CD8-positive, alpha-beta memory T cell (primary cell): Measurements from ENCODE around the gene CSNK1D. TPM values are rescaled to one million over a fixed set of nuclear protein-coding genes. Genes with fewer than 3 reads are reported as not detected.
A peak's percentile ranks its signal among the peaks of the same experiment; 100 is the strongest.

Experiments used
- CTCF ChIA-PET: fragments of 350-600 bp; sonication (Branson Sonifier 250); formaldehyde crosslinking; loops from one replicate; lab custom pipeline; 2021; ENCODE audit warnings: antibody characterized with exemption; lab: Charles Lee
- POLR2A ChIA-PET: fragments of 350-600 bp; sonication (Branson Sonifier 250); formaldehyde crosslinking; loops from one replicate; lab custom pipeline; 2021; ENCODE audit warnings: antibody characterized with exemption; lab: Charles Lee
- DNase-seq, 5 donors: peaks; one replicate each; pipeline versions ENCODE4 v3.0.0 to v3.0.0-alpha.2; 2020 to 2022; ENCODE audit warnings: mixed read lengths in 1 of 5
- H3K27ac ChIP-seq: one replicate; pipeline ENCODE4 v1.7.0; 2013; ENCODE audit warnings: low read depth, mild to moderate bottlenecking, low read length, moderate library complexity
- H3K27me3 ChIP-seq: 2 replicates; pipeline ENCODE4 v1.7.0; 2013; ENCODE audit warnings: low read length, mild to moderate bottlenecking; ENCODE audit not compliant: insufficient read depth, poor library complexity, severe bottlenecking
- H3K36me3 ChIP-seq: 2 replicates; pipeline ENCODE4 v1.7.0; 2013; ENCODE audit warnings: mild to moderate bottlenecking, low read length, moderate library complexity; ENCODE audit not compliant: insufficient read depth
- H3K4me1 ChIP-seq: 2 replicates; pipeline ENCODE4 v1.7.0; 2013; ENCODE audit warnings: mild to moderate bottlenecking, low read length, moderate library complexity; ENCODE audit not compliant: insufficient read depth
- H3K4me3 ChIP-seq: 2 replicates; pipeline ENCODE4 v1.7.0; 2013; ENCODE audit warnings: mild to moderate bottlenecking, low read length
- H3K9me3 ChIP-seq: 2 replicates; pipeline ENCODE4 v1.7.0; 2013; ENCODE audit warnings: mild to moderate bottlenecking, low read length
- H3K27ac Mint-ChIP-seq, 8 donors: one replicate each; pipeline ENCODE4 v1.8.0; 2020 to 2021; ENCODE audit warnings: mixed read lengths in 8 of 8, mild to moderate bottlenecking in 6 of 8, inconsistent platforms in 3 of 8, moderate library complexity in 3 of 8
- H3K27me3 Mint-ChIP-seq, 2 donors: one replicate each; pipeline ENCODE4 v1.8.0; 2020 to 2021; ENCODE audit warnings: mixed read lengths in 2 of 2, mild to moderate bottlenecking in 1 of 2, moderate library complexity in 1 of 2
- H3K36me3 Mint-ChIP-seq, 3 donors: one replicate each; pipeline ENCODE4 v1.8.0; 2020 to 2021; ENCODE audit warnings: mixed read lengths in 3 of 3, inconsistent platforms in 1 of 3, mild to moderate bottlenecking in 1 of 3
- H3K4me1 Mint-ChIP-seq, 3 donors: one replicate each; pipeline ENCODE4 v1.8.0; 2020 to 2021; ENCODE audit warnings: mixed read lengths in 3 of 3, inconsistent platforms in 1 of 3, mild to moderate bottlenecking in 1 of 3
- H3K4me3 Mint-ChIP-seq, 7 donors: one replicate each; pipeline ENCODE4 v1.8.0; 2020 to 2021; ENCODE audit warnings: mixed read lengths in 7 of 7, mild to moderate bottlenecking in 6 of 7, moderate library complexity in 4 of 7, inconsistent platforms in 2 of 7
- H3K9me3 Mint-ChIP-seq, 5 donors: one replicate each; pipeline ENCODE4 v1.8.0; 2020 to 2022; ENCODE audit warnings: mixed read lengths in 5 of 5, mild to moderate bottlenecking in 3 of 5, moderate library complexity in 2 of 5, inconsistent platforms in 1 of 5
- polyA plus RNA-seq: library from polyadenylated mRNA; unstranded; fragments of 300-500 nt; fragmentation: Illumina TruSeq; gene quantifications from one replicate; pipeline ENCODE4 v1.2.3, GENCODE V29; 2021
- total RNA-seq, 2 experiments: library from RNA; stranded (reverse); gene quantifications; one replicate each; pipeline ENCODE4 v1.2.3, GENCODE V29; 2021

The CSNK1D gene
- total and polyA plus RNA-seq, 3 experiments from 2014 or later = 74.6 to 141 (median 129) TPM

- POLR2A ChIA-PET = interaction anchor here (3.1 to 5.4 kb wide), 2 partner anchors 9 to 15 kb away, joined by 10 to 37 read pairs; partner anchors contain the start of gene CD7
- H3K9me3 Mint-ChIP-seq = no peaks in the 10 kb centered on the region
- no peaks in the 10 kb centered on the region for H3K36me3 ChIP-seq
- CTCF ChIA-PET = interaction anchor here (0.7 to 9.3 kb wide), 13 partner anchors 8 to 192 kb away, joined by 3 to 127 read pairs (median 6); partner anchors contain the start of genes CD7 and SECTM1
- peak overlapping the region in 6 of 8 donors; percentile 54 to 100 (median 99) for H3K27ac Mint-ChIP-seq
- DNase-seq = no peak
- H3K27me3 ChIP-seq = no peaks in the 10 kb centered on the region
- peaks cover 88% of the 10 kb centered on the region for H3K4me1 ChIP-seq
- H3K27ac ChIP-seq = peak overlapping the region; percentile 58
- H3K27me3 Mint-ChIP-seq = peaks cover 0 to 9% of the 10 kb centered on the region in 2 donors
- peaks cover 71 to 96% (median 80%) of the 10 kb centered on the region in 3 donors for H3K4me1 Mint-ChIP-seq
- peak overlapping the region; percentile 59 for H3K4me3 ChIP-seq
- H3K36me3 Mint-ChIP-seq = peaks cover 0 to 9% (median 0%) of the 10 kb centered on the region in 3 donors
- H3K4me3 Mint-ChIP-seq = peak overlapping the region in 6 of 7 donors; percentile 29 to 93 (median 82)
- no peaks in the 10 kb centered on the region for H3K9me3 ChIP-seq
Observed at GRCh38 chr17:82301300-82301915, 27.9 kb upstream of the CSNK1D start.

GRCh38 chr17:82300707-82301270 lies 27.3 kb upstream of the CSNK1D start:
- POLR2A ChIA-PET = interaction anchor here (0.7 to 5.4 kb wide), 3 partner anchors 8 to 100 kb away, joined by 3 to 37 read pairs (median 10); partner anchors contain the start of gene CD7
- no peak overlapping the region for H3K27ac ChIP-seq
- Mint-ChIP-seq H3K4me3 (peak overlapping the region; percentile 41 to 80 (median 50)), H3K36me3 (peaks cover 0 to 9% (median 0%) of the 10 kb centered on the region in 3 donors), H3K9me3 (no peaks in the 10 kb centered on the region), H3K4me1 (peaks cover 68 to 92% (median 75%) of the 10 kb centered on the region in 3 donors), H3K27me3 (peaks cover 0 to 9% of the 10 kb centered on the region in 2 donors), H3K27ac (peak overlapping the region; percentile 50 to 100 (median 99))
- no peaks in the 10 kb centered on the region for H3K27me3 ChIP-seq
- peak; percentile 47 to 76 (median 59) for DNase-seq
- H3K4me1 ChIP-seq = peaks cover 90% of the 10 kb centered on the region
- CTCF ChIA-PET = interaction anchor here (0.7 to 9.3 kb wide), 17 partner anchors 9 to 193 kb away, joined by 3 to 127 read pairs (median 4); partner anchors contain the start of genes CD7 and SECTM1
- H3K9me3 ChIP-seq = no peaks in the 10 kb centered on the region
- H3K36me3 ChIP-seq = no peaks in the 10 kb centered on the region
- H3K4me3 ChIP-seq = no peak overlapping the region

GRCh38 chr17:82300228-82300627 lies 26.7 kb upstream of the CSNK1D start:
- H3K27me3 Mint-ChIP-seq = peaks cover 0 to 9% of the 10 kb centered on the region in 2 donors

GRCh38 chr17:82299452-82299851 lies 26.0 kb upstream of the CSNK1D start:
- DNase-seq = peak in 1 of 5 donors; percentile 64
- POLR2A ChIA-PET = interaction anchor here (0.7 to 5.4 kb wide), 3 partner anchors 17 to 26 kb away, joined by 3 to 37 read pairs (median 7); partner anchors contain the start of genes CD7 and CSNK1D
- Histone ChIP-seq H3K27ac (peak overlapping the region; percentile 95), H3K27me3 (no peaks in the 10 kb centered on the region), H3K36me3 (no peaks in the 10 kb centered on the region), H3K9me3 (no peaks in the 10 kb centered on the region), H3K4me3 (no peak overlapping the region), H3K4me1 (peaks cover 76% of the 10 kb centered on the region)
- H3K27me3 Mint-ChIP-seq = peaks cover 0 to 9% of the 10 kb centered on the region in 2 donors
- H3K36me3 Mint-ChIP-seq = peaks cover 0 to 9% (median 0%) of the 10 kb centered on the region in 3 donors
- CTCF ChIA-PET = interaction anchor here (1.0 to 9.3 kb wide), 8 partner anchors 15 to 98 kb away, joined by 3 to 127 read pairs (median 8); partner anchors contain the start of gene CD7
- no peaks in the 10 kb centered on the region for H3K9me3 Mint-ChIP-seq
- peaks cover 64 to 89% (median 80%) of the 10 kb centered on the region in 3 donors for H3K4me1 Mint-ChIP-seq
- peak overlapping the region in 4 of 7 donors; percentile 44 to 66 (median 54) for H3K4me3 Mint-ChIP-seq
- H3K27ac Mint-ChIP-seq = peak overlapping the region; percentile 97 to 100 (median 100)

More at GRCh38 chr17:82300228-82300627, 26.7 kb upstream of the CSNK1D start:
- CTCF ChIA-PET = interaction anchor here (1.0 to 9.3 kb wide), 15 partner anchors 8 to 99 kb away, joined by 3 to 127 read pairs (median 5); partner anchors contain the start of genes CD7 and SECTM1
- Histone ChIP-seq H3K36me3 (no peaks in the 10 kb centered on the region), H3K4me1 (peaks cover 84% of the 10 kb centered on the region), H3K4me3 (no peak overlapping the region), H3K9me3 (no peaks in the 10 kb centered on the region), H3K27ac (no peak overlapping the region), H3K27me3 (no peaks in the 10 kb centered on the region)
- POLR2A ChIA-PET = interaction anchor here (0.7 to 5.4 kb wide), 4 partner anchors 8 to 99 kb away, joined by 3 to 37 read pairs (median 6); partner anchors contain the start of gene CD7
- Mint-ChIP-seq H3K27ac (peak overlapping the region; percentile 95 to 100 (median 100)), H3K36me3 (peaks cover 0 to 9% (median 0%) of the 10 kb centered on the region in 3 donors), H3K4me1 (peaks cover 66 to 92% (median 74%) of the 10 kb centered on the region in 3 donors), H3K9me3 (no peaks in the 10 kb centered on the region), H3K4me3 (peak overlapping the region; percentile 32 to 80 (median 52))
- DNase-seq = no peak

GRCh38 chr17:82298538-82299421 lies 25.3 kb upstream of the CSNK1D start:
- DNase-seq = peak in 1 of 5 donors; percentile 59
- POLR2A ChIA-PET = interaction anchor here (1.0 to 5.4 kb wide), 6 partner anchors 15 to 98 kb away, joined by 4 to 37 read pairs (median 6); partner anchors contain the start of genes CD7, CSNK1D and SLC16A3
- peaks cover 70% of the 10 kb centered on the region for H3K4me1 ChIP-seq
- H3K27ac Mint-ChIP-seq = peak overlapping the region; percentile 100
- peaks cover 67 to 93% (median 85%) of the 10 kb centered on the region in 3 donors for H3K4me1 Mint-ChIP-seq
- CTCF ChIA-PET = interaction anchor here (0.9 to 9.3 kb wide), 15 partner anchors 11 to 268 kb away, joined by 3 to 127 read pairs (median 4); partner anchors contain the start of genes CD7 and CSNK1D
- H3K27ac ChIP-seq = peak overlapping the region; percentile 95
- H3K27me3 ChIP-seq = no peaks in the 10 kb centered on the region
- H3K9me3 ChIP-seq = no peaks in the 10 kb centered on the region
- H3K4me3 ChIP-seq = peak overlapping the region; percentile 79
- no peaks in the 10 kb centered on the region for H3K36me3 ChIP-seq
- peak overlapping the region; percentile 91 to 98 (median 96) for H3K4me3 Mint-ChIP-seq
- H3K36me3 Mint-ChIP-seq = peaks cover 0 to 9% (median 0%) of the 10 kb centered on the region in 3 donors
- H3K9me3 Mint-ChIP-seq = no peaks in the 10 kb centered on the region
- H3K27me3 Mint-ChIP-seq = peaks cover 0 to 9% of the 10 kb centered on the region in 2 donors

- Histone ChIP-seq H3K4me1 (peaks cover 66% of the 10 kb centered on the region), H3K9me3 (no peaks in the 10 kb centered on the region), H3K4me3 (peak overlapping the region; percentile 79), H3K36me3 (no peaks in the 10 kb centered on the region), H3K27me3 (no peaks in the 10 kb centered on the region), H3K27ac (peak overlapping the region; percentile 95)
- H3K4me3 Mint-ChIP-seq = peak overlapping the region; percentile 91 to 98 (median 96)
- peaks cover 0 to 9% of the 10 kb centered on the region in 2 donors for H3K27me3 Mint-ChIP-seq
- H3K27ac Mint-ChIP-seq = peak overlapping the region; percentile 100
- CTCF ChIA-PET = interaction anchor here (0.9 to 9.3 kb wide), 16 partner anchors 11 to 267 kb away, joined by 3 to 127 read pairs (median 4); partner anchors contain the start of genes CD7 and CSNK1D
- H3K36me3 Mint-ChIP-seq = peaks cover 0 to 9% (median 0%) of the 10 kb centered on the region in 3 donors
- peak; percentile 86 to 98 (median 97) for DNase-seq
- POLR2A ChIA-PET = interaction anchor here (1.0 to 5.4 kb wide), 9 partner anchors 16 to 97 kb away, joined by 4 to 37 read pairs (median 5); partner anchors contain the start of genes CD7, CSNK1D and SLC16A3
- H3K9me3 Mint-ChIP-seq = no peaks in the 10 kb centered on the region
- peaks cover 60 to 88% (median 79%) of the 10 kb centered on the region in 3 donors for H3K4me1 Mint-ChIP-seq
Observed at GRCh38 chr17:82297714-82298537, 24.4 kb upstream of the CSNK1D start.
